NCI-H748 (cell line): ENCODE measurements around the gene PDE8A.

Experiments
- DNase-seq: peaks from one replicate; lab custom pipeline; 2025; ENCODE audit not compliant: unreplicated experiment; lab: John Stamatoyannopoulos, UW

Gene PDE8A

DNA sequence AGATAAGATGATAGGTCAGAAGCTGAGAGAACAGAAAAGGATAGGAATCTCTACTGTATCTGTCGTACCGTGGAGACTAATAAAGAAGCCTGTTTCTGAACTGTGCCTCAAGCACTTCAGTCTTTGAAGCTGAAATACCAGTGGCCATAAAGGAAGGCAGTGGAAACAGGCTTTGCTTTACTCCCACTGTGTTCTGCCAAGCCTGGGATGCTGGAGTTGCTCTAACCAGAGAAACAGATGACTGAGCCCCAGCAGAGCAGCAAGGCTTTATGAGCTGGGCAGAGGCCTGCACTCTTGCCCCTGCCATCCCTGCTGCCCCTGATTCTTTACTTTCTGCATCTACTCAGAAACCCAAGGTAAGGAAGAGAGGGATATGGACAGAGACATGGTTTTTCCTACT, 89.4 kb downstream of the PDE8A start:
- no peak for DNase-seq

DNA sequence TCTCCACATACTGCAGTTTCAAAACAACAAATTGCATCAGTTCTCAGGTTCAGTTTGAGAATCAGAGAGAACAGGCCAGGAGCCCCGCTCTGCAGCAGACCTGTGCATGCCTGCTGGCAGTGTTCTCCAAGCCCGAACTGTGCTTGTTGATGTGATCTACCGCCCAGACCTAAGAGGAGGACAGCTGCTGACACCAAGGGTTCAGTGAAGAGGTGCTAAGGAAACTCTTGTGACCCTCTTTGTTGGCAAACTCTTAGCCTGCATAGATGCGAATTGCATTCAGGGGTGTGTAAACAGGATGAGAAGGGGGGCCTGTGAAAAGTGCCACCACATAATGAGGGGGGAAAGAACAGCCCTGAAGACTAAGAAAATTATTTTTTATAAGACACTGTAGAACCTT, 89.8 kb downstream of the PDE8A start:
- DNase-seq = no peak

DNA sequence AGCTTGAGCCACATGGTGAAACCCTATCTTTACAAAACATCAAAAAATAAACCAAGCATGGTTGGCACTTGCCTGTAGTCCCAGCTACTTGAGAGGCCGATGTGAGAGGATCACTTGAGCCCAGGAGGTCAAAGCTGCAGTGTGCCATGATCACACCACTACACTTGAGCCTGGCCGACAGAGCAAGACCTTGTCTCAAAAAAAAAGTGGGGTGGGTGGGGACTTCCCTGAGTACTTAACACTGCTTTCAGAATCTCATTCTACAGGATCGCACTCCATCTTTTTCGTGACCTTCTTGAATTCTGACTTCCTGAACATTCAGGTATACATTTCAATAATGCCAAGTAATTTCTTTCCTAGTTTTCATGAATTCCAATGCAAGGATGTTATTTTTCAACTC, 91.3 kb downstream of the PDE8A start:
- no peak for DNase-seq

DNA sequence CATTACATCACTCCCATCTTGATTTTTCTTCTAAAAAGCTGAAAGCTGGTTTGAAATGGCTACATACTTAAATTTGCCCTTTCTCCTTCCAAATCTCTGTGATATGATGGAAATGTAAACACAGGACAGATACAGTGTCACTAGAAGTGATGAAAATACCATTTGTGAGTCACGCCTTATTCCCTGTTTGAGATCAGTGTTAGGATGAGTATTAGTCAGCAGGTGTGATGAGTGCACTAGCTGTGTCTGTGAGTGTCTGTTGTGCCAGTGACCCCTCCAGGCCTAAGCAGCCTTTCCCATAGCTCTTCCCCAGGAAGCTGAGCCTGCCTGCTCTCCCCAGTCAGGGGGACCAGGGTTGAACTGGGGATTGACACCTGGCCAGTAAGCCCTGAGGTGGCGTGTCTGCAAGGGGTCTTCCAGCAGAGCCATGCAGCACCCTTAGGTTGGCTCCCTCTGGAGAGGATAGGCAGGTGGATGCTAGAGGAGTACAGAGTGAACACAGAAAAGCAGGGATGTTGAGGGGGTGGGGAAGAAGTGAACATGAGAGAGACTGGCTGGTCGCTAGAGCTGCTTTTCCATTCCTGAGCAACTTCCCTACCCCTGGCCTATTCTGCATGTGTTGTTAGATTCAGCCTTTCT, 92.0 kb downstream of the PDE8A start:
- DNase-seq = no peak

DNA sequence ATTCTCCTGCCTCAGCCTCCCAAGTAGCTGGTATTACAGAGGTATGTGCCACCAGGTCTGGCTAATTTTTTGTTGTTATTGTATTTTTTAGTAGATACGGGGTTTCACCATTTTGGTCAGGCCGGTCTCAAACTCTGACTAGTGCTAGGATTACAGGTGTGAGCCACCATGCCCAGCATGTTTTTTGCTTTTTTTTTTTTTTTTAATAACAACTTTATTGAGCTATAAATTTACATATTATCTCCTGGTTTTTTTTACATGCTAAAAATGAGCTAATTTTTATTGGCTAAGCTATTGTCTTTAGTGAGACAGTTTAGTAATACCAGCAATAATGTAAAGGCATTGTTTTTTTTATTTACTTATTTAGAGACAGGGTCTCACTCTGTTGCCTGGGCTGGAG, 105.2 kb downstream of the PDE8A start:
- no peak for DNase-seq

DNA sequence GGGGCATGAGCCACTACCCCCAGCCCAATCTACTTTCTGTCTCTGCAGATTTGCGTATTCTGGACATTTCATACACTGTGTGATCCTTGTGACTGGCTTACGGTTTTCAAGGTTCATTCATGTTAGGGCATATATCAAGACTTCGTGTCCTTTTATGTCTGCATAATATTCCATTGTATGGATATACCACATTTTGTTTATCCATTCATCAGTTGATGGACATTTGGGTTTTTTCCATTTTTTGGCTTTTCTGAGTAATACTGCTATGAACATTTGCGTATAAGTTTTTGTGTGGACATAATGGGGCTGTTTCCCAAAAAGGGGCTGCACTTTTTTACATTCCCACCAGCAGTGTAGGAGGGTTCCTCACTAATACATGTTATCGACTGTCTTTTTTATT, 106.6 kb downstream of the PDE8A start:
- DNase-seq = no peak

DNA sequence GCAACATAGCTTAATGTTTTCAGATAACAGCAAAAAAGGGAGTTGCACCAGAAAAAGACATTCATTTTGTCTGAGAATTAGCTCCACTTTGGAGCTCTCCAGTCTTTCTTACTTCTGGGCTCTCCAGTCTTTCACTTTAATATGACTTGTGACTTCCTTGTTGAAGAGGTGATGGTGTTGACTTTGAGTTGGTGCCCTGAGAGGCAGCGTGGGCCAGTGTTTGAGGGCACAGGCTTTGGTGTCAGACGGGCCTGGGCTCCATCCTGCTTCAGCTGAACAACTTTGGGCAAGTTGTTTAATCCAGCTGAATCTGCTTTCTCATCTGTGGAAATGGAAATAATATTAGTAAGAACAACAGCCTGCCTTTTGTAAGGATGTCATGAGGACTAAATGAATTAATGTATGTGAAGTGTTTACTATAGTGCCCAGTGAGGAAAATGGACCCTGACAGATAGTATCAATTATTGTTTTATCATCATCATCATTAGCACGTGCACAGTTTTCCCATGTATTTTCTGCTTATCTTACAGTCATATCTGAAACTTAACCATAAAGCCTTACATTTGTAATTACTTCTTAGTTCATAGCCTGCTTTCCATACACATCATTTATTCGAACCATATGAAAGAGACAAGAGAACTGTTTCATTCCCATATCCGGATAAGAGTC, 108.4 kb downstream of the PDE8A start:
- DNase-seq = no peak

DNA sequence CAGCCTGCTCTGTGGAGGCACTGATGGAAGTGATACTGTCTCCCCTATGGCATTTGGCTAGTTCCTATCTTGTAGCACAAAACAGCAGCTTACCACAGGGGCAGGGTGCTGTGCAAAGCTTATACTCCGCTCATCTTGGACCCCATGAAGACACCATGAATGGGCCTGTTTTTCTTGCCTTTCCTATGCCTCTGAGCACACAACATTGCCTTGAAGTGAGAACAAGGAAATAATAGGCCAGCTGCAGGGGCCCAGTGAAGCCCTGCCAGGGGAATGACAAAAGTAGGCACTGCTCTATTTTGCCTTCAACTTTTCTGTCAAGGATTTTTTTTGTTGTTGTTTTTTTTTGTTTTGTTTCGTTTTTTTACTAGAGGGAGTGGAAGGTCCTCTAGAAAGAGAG, 110.3 kb downstream of the PDE8A start:
- DNase-seq = no peak

DNA sequence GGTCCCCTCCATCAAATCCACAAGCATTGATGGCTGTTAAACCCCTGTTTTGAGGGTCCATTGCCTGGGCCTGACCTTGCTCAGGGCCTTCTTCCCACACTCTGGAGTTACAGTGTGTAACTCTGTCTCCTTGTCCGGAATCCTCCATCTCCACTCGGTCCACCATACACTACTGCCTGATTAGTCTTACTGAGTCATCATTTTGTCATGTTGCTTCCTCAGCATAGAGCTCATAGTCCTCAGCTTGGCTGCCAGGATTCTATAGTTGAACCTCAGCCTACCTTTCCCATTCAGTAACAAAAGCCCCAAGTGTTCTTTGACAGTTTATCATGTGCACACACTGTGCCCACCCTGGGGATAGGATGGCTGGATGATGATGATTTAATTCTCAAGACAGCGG, 113.0 kb downstream of the PDE8A start:
- no peak for DNase-seq

GRCh38 chr15:85095566-85095965, 113.9 kb downstream of the PDE8A start:
- DNase-seq = no peak

GRCh38 chr15:85097250-85097649, 115.6 kb downstream of the PDE8A start:
- DNase-seq = no peak

DNA sequence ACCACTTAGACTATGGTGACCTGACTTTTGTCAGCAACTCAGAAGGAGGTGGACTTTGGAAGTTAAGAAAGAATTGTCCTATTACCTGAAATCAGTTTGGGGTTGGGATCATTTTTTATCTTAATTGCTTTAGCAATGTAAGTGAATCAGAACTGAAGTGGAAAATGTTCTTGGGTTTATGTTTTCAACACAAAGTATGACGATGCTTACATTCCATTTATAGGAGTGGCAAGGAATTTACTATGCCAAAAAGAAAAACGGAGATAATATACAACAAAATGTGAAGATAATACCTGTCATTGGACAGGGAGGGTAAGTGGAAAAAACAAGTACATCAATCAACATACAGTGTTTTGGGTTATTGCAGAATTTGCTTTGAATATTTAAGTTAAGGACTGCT, 116.1 kb downstream of the PDE8A start:
- no peak for DNase-seq

GRCh38 chr15:85099195-85099803, 117.6 kb downstream of the PDE8A start:
- no peak for DNase-seq

DNA sequence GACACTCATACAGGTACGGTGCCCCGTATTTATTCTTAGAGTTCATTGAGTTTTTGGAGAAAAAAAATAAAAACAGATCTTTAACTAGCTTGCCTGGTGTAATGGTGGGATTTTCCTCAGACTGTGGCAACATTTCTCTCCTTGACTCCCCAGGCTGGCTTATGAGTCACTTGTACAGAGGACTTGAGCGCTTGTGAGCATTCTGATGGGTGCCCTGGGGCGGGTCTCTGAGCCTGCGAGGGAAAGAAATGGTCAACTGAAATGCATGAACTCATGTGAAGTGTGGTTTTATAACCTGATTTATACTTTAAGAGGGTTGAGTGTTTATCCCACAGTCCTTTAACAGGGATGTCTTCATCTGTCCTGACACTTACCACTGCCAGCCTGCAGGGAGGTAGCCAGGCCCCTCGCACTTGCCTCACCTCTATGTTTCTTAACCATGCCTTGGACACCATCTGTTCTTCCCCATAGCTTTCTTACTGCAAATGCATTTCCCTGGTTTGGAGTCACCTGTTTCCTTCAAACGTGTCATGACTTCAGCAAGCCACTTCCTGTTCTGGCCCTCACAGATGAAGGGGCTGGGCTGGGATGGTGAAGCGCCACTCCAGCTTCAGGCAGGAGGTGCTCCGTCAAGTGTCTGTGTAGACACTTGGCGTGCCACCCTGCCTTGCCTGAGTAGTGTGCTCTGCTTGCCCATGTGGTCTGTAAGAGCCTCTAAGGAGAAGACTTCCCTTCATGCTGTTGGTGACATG, 118.7 kb downstream of the PDE8A start:
- no peak for DNase-seq

DNA sequence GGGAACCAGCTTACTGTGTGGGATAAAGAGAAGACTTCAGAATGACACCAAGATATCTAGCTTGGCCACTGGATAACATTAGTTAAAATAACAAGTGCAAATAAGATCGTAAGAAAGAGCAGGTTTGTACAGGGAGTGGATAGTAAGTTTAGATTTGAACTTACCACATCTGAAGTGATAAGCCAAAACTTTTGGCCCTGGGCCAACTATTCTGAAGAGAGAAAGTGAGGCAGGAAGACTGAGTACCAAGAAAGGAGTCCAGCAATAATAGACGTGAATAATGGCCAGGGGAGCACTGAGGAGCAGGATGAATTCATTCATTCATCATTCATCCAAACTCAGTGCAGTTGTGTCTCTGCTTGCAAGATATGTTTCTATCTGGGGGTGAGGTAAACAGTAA, 122.9 kb downstream of the PDE8A start:
- no peak for DNase-seq

DNA sequence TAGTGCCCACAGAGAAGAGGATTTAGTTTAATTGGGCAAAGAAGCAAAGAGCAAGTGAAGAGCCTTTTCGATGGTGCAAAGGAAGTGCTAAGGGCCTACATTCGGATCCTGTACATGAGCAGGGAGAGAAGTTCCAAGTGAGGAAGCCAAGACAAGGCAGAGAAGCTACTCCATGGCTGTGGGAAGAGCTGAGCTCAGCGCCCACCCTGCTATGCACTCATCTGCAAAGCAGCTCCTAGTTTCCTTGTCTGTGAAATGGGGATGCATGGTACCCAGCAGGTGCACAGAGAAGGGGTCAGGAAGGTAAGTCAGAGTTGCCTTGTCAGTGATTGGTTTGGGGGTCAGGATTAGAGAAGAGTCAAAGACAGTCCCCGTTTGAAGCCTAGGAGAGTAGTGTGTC, 126.5 kb downstream of the PDE8A start:
- DNase-seq = no peak

GRCh38 chr15:85109333-85109732, 127.7 kb downstream of the PDE8A start:
- no peak for DNase-seq

DNA sequence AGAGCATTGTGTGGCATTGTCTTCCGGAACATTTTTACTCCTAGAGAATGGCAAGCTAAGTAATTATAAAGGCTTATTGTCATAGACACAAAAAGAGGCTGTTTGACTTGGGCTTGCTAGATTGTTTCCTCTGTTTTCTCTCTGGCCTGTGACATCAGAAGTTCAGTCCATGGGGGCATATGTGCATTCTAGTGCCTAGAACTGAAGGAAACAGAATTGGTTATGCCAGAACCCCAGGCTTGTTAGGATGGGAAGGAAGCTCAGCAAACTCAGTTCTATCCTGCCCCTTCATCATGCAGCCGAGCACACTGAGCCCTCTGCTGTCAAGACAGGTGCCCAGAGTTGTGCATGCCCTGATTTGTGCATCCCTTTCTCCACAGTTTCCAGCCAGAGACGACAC, 131.3 kb downstream of the PDE8A start:
- DNase-seq = no peak

- no peak for DNase-seq
These were observed 133.2 kb downstream of the PDE8A start for GRCh38 chr15:85114886-85115285.

- DNase-seq = no peak
These were observed 134.4 kb downstream of the PDE8A start for GRCh38 chr15:85116066-85116465.

DNA sequence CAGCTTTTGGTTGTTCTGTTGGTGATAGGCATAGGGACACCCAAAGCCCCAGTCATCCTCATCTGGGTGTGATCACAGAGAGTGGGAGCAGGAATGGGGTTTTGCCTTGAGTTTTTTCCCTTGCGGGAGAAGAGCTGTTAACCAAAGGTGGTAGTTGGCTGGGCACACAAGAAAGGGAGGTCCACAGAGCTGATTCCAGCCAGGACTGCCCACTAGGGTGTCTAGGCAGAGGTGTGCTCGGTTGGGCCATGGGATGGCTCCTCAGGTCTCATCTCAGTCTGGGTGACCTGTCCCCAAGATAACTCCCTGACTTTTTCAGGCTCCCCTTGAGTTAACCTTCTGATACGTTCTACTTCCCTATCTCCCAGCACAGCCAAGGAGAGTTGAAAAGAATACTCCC, 134.8 kb downstream of the PDE8A start:
- no peak for DNase-seq
